Measurements from ENCODE around the gene DOP1A. TPM values are rescaled to one million over a fixed set of nuclear protein-coding genes. Genes with fewer than 3 reads are reported as not detected.

The DOP1A gene
- total and polyA plus RNA-seq, 2 of the 13 experiments (the other 11 are each of a cell fraction or from before 2014, with no cell fraction given), result 5.2 to 16.7 TPM

- no peak for TF ChIP-seq TSC22D2 (CRISPR knock-in tag; IDR thresholded peaks at IDR 0.05; ENCODE audit: borderline replicate concordance)
- TF ChIP-seq ZKSCAN5 (CRISPR knock-in tag; IDR thresholded peaks at IDR 0.05), result no peak
Observed at GRCh38 chr6:83098589-83098988, 31.1 kb downstream of the DOP1A start (continued).

DNA sequence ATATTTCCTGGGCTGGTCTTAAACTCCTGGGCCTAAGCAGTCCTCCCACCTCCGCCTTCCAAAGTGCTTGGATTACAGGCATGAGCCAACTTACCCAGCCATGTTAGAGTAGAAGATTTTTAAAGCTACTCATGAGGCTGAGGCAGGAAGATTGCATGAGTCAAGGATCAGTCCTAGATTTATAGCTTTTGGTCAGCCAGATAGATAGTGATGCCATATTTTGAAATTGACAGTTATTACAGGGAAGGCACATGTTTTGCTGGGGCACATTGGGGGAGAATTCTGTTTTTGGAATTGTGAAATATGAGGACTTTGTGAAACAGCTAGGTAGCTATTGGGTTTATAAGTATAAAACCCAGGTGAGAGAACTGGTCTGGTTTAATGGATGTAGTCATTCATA, 40.9 kb downstream of the DOP1A start:
- no peaks in the 10 kb centered on the region for H4K20me1 ChIP-seq (ENCODE audit: insufficient read depth, low read length)
- in situ Hi-C loops (cut with HindIII; ENCODE audit: extremely low pct_ligation_motif_present, low pct_unique_long_range_greater_than_20kb), result no loop called here
- BruUV-seq (replicated peaks), result no TSS peak
- H2AFZ ChIP-seq (ENCODE audit: low read length), result no peak overlapping the region
- intact Hi-C loops (cut with micrococcal nuclease; ENCODE audit: unreplicated experiment), result no loop called here
- no peaks in the 10 kb centered on the region for H3K9me3 ChIP-seq (ENCODE audit: low read length)
- DNase-seq (ENCODE audit: low spot score), result no peak
- H3K27ac ChIP-seq (ENCODE audit: extremely low read length, insufficient read depth, low read length), result no peak overlapping the region
- FAIRE-seq, result no peak
- 100% methylated on average over 1 of the region's 1 CpG for WGBS (ENCODE audit: low lambda C conversion rate)
- H3K4me1 ChIP-seq (ENCODE audit: insufficient read depth, low read length), result no peaks in the 10 kb centered on the region
- no peak overlapping the region for H3K4me2 ChIP-seq (ENCODE audit: low read depth, low read length)
- CTCF ChIA-PET (ENCODE audit: low intra/inter-chr PET ratio, low total read pairs), result no interaction called here
- POLR2A ChIA-PET, result no interaction called here
- ATAC-seq, result no peak
- no peaks in the 10 kb centered on the region for H3K79me2 ChIP-seq (ENCODE audit: insufficient read depth, low read length)
- TF ChIP-seq ZNF564 (CRISPR knock-in tag; IDR thresholded peaks at IDR 0.05) (no peak), ZNF496 (CRISPR knock-in tag; IDR thresholded peaks at IDR 0.05; ENCODE audit: insufficient replicate concordance) (no peak), ISL2 (CRISPR knock-in tag; IDR thresholded peaks at IDR 0.05) (no peak), GABPA (IDR thresholded peaks at IDR 0.05; ENCODE audit: low read depth, low read length) (no peak), GABPA (CRISPR knock-in tag; IDR thresholded peaks at IDR 0.05; ENCODE audit: low read depth) (no peak), ZNF30 (CRISPR knock-in tag; IDR thresholded peaks at IDR 0.05) (no peak), SUZ12 (IDR thresholded peaks at IDR 0.05; ENCODE audit: low read depth, low read length) (no peak), CHD4 (IDR thresholded peaks at IDR 0.05; ENCODE audit: borderline replicate concordance, low read length) (no peak), PPARG (CRISPR knock-in tag; conservative IDR thresholded peaks at IDR 0.05) (no peak), BATF2 (CRISPR knock-in tag; IDR thresholded peaks at IDR 0.05) (no peak), ZNF788 (CRISPR knock-in tag; IDR thresholded peaks at IDR 0.05; ENCODE audit: borderline replicate concordance) (no peak), SCMH1 (CRISPR knock-in tag; IDR thresholded peaks at IDR 0.05; ENCODE audit: borderline replicate concordance) (no peak), ZKSCAN5 (CRISPR knock-in tag; IDR thresholded peaks at IDR 0.05) (no peak), ZNF598 (CRISPR knock-in tag; IDR thresholded peaks at IDR 0.05; ENCODE audit: borderline replicate concordance) (no peak), SMARCC2 (IDR thresholded peaks at IDR 0.05) (no peak), ZNF264 (CRISPR knock-in tag; IDR thresholded peaks at IDR 0.05) (no peak), HDAC2 (CRISPR knock-in tag; IDR thresholded peaks at IDR 0.05) (no peak), ZBTB4 (CRISPR knock-in tag; IDR thresholded peaks at IDR 0.05; ENCODE audit: borderline replicate concordance) (no peak)
- TF ChIP-seq, protein P1, sequence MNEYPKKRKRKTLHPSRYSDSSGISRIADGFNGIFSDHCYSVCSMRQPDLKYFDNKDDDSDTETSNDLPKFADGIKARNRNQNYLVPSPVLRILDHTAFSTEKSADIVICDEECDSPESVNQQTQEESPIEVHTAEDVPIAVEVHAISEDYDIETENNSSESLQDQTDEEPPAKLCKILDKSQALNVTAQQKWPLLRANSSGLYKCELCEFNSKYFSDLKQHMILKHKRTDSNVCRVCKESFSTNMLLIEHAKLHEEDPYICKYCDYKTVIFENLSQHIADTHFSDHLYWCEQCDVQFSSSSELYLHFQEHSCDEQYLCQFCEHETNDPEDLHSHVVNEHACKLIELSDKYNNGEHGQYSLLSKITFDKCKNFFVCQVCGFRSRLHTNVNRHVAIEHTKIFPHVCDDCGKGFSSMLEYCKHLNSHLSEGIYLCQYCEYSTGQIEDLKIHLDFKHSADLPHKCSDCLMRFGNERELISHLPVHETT (CRISPR knock-in tag; conservative IDR thresholded peaks at IDR 0.05), result no peak
- H3K4me3 ChIP-seq (replicated peaks in 1 of 3; ENCODE audit: insufficient read depth in 1 of 3, low read depth in 2 of 3, low read length in 3 of 3), result no peak overlapping the region
- H3K9ac ChIP-seq (ENCODE audit: insufficient read depth, low read depth, low read length), result no peak overlapping the region
- H3K27me3 ChIP-seq (ENCODE audit: control insufficient read depth in 1 of 2, insufficient read depth in 2 of 2, low read length in 2 of 2), result no peaks in the 10 kb centered on the region
- H3K36me3 ChIP-seq (replicated peaks in 1 of 2; ENCODE audit: control insufficient read depth in 1 of 2, insufficient read depth in 2 of 2, low read length in 2 of 2), result 0 out of 5 replicates have a peak, but pooled peaks cover 0 to 3% of the 10 kb centered on the region in 2 experiments
